NCI-H1048 (cell line): ENCODE measurements around the gene MCFD2.
"Not testable (repeated sequence)": the region's sequence is repeated elsewhere in the genome, so short reads cannot be mapped to it uniquely, and the experiment has no call there.

Experiments used
- DNase-seq: peaks from one replicate; lab custom pipeline; 2025; lab: John Stamatoyannopoulos, UW

Gene MCFD2

DNA sequence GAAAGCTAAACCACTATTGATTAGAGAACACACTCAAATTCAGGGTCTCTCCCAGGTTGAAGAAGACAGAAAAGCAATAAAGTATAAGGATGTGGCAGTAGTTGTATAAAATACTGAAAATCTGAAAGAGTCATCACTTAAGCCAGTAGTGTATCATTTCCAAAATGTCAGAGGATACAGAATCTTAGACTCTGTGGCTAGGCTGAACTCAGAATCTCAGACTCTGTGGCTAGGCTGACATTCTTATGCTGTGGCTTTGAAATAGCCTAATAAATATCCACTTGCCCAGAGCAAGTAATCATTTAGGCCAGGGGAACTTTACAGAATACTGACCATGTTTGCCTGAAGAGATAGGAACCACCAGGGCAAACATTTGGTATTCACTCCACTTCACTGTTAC is 13.1 kb downstream of the MCFD2 start:
- no peak for DNase-seq

DNA sequence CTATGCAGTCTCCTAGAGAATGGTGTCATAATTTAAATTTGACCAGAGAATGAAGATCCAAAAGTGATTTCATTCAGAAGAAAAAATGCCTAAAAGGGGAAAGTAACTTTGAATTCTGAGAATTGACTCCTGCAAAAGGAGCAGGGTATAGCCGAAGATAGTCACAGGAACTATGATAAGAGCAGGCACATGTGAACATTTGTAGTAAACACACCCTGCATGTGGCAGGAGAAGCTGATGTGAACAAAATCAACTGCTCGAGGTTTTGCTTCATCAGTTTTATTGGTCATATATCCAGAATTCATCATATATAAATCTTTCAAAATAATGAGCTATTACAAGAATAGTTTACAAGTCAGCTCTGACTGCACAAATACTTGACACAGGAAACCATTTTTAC is 14.0 kb downstream of the MCFD2 start:
- DNase-seq: no peak

DNA sequence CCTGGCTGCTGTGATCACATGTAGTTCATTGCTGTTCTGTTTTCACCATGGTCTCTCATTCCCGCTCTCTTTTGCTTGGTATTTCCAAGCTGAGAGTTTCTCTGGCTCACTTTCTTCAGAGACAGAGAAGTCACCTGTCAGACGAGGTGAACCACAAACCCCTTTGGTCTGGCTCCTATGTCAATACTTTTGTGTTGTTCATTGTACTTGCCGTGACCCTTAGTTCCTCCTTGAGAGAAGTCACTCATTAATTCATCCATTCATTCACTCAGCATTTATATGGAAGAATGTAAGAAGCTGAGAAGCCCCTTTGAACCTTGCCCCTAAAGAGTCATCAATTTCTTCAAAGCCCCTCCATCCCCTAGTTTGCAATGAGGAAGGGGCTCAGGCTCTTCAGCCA is 15.2 kb downstream of the MCFD2 start:
- DNase-seq: no peak

DNA sequence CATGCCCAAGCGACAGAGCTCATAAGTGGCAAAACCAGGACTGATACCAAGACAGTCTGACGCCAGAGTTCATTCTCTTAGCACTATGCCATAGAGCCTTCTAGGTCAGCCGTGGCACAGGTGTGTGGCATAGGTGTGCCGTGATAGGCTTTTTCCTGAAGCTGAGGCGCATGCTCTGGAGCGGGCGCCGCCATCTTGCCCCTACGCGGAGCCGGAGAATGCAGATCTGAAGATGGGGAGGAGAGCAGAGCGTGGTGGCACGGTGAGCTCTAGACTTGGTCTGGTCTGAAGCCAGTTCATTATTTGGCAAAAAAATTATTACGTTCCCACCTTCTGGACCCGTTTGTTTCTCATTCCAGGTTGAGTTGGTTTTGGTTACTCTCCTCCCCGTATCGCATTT is 16.6 kb downstream of the MCFD2 start:
- DNase-seq: no peak

DNA sequence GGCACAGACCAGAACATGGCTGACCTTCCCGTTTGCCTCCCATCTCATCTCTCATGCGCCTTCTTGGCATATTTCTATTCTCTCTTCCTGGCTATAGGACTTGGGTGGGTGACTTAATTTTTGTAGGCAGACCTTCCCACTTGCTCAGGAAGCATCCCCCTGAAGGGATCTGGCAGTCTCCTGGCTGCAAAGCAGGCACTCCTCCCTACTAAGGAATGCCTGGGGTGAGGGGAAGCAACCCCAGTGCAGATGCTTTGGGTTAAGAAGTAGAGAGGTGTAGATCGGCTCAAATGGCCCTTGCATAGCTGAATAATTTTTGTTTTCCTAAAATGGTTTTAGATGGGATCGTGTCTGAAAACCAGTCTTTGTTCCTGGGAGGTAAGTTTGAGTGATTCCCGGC is 17.6 kb downstream of the MCFD2 start:
- no peak for DNase-seq

DNA sequence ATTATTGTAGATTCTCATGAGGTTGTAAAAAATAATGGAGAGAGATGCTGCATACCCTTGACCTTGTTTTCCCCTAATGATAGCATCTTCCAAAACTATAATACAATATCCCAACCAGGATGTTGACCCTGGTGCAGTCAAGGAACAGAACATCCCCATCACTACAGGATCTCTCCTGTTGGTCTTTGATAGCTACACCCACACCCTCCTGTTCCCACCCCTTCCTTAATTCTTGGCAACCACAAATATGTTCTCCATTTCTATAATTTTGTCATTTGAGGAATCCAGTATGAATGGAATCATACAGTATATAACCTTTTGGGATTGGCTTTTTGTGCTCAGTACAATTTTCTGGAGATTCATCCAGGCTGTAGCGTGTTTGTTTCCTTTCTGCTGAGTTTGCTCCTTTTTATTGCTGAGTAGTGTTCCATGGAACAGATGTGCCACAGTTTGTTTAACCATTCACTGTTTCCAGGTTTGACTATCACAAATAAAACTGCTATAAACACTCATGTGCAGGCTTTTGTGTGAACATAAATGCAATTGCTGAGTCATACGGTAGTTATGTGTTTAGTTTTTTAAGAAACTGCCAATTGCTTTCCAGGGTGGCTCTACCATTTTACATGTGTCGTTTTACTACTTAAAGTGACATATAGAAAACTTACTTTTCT is 22.2 kb downstream of the MCFD2 start:
- no peak for DNase-seq

DNA sequence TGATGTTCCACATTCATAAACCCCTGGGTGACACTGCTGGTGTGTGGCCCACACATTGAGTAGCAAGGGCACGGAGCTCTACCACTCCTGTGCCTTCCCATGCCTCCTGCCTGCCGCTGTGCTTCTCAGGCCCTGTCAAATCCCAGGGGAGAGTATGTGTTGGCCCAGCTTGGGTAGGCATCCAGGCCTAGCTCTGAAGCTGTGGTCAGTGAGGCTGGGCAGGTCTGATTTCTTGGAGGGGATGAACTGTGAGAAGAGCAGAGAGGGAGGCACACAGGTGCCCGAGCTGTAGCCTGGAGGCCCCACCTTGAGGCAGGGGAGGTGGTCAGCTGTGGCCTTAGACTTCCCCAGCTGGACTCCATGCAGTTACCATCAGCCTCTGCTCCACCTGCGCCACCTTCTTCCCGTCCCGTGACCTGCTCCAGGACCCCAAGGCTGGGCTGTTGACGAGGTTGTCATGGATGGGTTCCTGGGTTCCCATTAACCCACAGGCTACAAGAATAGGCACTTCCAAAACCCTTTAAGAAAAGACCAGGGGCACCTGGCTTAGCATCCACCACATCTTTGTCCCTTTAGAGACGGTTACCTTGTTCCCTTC is 23.6 kb downstream of the MCFD2 start:
- DNase-seq: no peak

DNA sequence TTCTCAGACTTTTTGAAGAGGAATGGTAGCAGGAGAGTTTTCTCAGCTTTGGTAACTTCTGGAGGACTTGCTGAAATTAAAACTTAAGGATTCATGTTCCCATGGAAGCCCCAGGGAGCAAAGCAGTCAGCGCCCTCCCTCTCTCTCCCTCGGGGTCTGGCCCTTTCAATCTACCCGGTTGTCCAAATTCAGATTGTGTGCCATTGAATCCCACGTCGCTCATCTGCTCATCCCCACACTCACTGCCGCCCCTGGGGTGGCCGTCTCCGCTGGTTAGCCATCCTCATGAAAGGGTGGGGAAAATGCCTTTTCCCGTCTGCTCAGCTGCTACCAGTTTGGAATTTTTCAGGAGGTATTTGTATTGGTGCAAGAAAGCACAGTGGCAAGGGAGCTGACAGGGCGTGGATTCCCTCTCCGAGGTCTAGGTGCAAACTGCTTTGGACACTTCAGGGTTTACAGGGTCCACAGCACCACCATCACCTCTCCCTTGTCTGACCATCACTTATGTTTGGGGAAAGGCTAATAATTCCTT is 27.1 kb downstream of the MCFD2 start:
- no peak for DNase-seq

DNA sequence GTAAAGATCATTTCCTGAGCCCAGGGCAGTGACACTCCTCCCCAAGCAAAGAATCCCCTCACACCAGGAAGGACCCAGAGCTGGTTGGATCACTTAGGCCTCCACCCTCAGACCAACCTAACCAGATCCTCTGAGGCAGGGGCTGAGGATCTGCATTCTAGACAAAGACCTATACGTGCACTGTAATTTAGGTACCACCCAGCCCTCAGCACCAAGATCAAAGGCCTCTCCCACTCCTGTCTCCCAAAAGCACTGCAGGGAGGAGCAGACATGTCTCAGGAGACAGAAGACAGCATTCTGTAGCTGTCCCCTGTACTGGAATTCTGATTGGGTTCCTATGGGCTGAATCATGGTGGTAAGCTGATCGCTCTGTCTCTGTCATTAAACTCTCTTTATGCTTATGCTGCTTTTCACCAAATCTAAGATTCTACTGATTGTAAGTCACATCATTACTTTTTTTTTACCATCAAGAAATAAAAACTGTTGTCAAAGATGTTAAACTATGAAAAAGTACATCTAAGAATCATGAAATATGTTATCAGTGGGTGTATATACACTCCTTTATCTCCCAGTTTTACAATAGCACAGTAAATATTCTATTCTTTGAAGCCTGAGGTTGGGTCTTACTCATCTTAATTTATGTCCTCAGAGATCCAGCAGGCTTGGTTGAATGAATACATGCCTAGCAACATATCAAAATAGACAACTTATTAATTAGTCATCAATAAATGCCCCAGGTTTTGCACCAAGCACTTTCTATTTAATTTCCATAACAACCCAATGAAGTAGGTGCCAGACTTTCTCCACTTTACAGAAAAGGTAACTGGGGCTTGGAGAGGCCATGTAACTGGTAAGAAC is 28.3 kb downstream of the MCFD2 start:
- no peak for DNase-seq

DNA sequence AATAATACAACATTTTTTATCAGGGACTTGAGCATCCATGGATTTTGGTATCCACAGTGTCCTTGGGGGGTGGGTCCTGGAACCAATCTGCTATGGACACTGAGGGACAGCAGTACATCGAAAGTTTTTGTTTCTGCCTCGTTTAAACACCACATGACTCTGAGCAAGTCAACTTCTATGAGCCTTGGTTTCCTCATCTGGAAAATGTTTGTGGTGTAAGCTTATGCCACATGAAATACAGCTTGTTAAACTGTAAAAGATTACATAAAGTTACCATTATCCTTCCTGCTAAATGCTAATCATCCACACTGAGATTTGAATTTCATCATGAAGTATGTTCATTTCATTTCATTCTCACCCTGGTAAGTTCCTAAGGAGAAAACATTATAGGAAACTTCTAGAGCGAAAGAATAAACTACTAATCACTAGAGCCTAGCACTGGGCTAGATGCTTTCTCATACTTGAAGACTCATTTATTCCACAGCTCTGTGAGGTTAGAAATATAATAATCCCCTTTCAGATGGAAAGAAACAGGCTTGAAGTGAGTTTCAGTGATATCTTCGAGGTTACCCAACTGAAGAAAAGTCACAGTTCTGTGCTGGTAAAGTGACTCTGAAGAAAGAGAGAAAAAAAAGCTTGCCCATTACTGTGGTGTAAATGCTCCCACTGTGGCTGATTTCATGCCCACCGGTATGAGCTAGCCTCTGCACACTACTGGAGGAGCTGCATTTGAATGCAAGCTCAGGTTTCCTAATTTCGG is 29.2 kb downstream of the MCFD2 start:
- no peak for DNase-seq

DNA sequence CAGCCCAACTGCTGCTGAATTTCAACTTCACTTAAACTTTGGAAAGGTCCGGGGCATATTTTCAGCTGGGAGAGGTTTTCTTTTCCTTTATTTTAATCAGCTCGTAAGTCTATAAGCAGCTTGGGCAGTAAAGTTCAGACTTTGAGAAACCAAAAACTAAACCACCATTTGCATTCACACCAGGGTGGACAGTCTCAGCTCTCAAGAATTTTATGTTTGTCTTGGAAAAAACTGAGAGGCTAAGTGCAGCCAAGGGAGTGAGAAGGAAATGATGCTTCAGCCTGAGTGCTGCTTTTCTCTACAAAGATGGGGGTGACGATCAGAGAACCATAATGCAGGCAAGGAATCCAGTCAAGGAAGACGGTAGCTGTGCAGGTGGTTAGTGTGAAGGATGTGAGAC is 30.2 kb downstream of the MCFD2 start:
- no peak for DNase-seq

DNA sequence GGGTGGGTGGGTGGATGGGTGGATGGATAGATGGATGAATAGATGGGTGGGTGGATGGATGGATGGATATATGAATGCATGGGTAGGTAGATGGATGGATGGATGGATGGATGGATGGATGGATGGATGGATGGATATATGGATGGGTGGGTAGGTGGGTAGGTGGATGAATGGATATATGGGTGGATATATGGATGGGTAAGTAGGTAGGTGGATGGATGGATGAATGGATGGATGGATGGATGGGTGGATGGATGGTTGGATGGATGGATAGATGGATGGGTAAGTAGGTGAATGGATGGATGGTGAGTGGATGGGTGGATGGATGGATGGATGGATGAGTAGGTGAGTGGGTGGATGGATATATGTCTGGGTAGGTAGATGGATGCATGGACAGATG is 36.1 kb downstream of the MCFD2 start:
- no peak for DNase-seq

DNA sequence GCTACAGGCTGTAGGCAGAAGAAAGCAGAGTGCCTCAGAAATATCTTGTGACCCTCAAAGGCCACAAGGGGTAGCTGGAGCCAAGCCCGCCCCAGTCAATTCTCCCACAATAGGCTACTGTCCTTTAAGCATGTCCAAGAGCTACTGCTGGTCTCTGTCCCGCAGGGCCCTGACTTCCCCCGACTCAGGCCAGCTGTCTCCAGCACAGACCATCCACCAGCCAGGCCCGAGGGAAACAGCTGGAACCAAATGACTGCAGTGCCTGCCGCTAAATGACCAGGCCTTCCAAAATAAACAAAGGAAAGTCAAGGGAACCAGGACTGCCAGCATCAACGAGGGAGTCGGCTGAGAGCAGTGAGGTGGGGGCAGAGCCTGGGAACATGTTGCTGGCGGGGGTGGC is 36.7 kb downstream of the MCFD2 start:
- DNase-seq: no peak

DNA sequence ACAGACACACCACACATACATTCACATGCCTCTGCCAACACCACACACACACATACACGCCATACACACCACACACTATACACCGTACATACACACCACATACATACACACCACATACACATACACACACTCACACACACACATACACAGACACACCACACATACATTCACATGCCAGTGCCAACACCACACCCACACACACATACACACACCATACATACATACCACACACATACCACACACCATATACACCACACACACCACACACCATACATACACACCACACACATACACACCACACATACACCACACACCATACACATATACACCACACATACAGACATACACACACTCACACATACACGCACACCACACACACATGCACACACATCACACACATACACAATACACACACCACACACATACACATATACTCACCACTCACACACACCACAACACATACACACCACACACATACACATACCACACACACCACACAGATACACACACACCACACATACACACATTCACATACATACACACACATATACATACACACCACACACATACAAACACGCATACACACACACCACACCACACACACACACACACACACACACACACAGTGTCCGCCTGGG is 37.2 kb downstream of the MCFD2 start:
- no peak for DNase-seq

DNA sequence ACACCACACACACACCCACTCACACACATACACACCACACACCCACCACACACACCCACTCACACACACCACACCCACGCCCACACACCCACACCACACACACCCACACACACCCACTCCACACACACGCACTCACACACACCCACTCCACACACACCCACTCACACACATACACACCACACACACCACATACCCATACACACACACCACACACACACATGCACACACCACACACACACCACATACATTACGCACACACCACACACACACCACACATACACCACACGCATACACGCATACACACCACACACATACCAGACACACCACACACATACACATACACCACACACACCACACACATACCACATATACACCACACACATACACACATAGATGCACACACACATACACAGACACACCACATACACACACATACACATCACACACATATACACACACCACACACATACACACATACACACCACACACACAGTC is 37.9 kb downstream of the MCFD2 start:
- no peak for DNase-seq

DNA sequence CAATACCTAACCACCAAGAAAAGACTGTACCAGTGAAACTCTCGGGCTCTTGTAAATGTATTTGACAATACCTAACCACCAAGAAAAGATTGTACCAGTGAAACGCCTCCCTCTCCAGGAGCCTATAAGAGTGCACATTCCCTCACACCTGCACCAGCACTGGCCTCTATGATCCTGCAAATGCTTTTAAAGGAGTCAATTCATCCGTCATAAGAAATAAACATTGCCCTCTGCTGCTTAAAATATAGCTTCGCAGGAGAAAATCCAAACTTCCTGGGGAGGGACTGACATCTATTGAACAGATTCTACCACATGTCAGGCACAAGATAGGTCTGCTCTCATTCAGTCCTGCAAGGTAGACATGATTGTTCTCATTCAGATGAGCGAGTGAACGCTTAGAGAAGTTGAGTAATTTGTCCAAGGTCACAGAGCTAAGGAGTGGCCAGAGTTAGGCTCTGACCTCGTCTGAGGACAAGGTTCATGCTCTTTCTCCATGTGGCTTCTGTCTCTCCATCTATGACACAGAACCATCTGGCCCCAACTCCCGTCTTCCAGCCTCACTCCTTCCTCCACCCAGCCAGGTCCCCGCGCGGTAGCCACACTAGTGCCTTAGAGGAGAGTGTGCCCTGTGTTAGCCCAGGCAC is 38.7 kb downstream of the MCFD2 start:
- DNase-seq: no peak

DNA sequence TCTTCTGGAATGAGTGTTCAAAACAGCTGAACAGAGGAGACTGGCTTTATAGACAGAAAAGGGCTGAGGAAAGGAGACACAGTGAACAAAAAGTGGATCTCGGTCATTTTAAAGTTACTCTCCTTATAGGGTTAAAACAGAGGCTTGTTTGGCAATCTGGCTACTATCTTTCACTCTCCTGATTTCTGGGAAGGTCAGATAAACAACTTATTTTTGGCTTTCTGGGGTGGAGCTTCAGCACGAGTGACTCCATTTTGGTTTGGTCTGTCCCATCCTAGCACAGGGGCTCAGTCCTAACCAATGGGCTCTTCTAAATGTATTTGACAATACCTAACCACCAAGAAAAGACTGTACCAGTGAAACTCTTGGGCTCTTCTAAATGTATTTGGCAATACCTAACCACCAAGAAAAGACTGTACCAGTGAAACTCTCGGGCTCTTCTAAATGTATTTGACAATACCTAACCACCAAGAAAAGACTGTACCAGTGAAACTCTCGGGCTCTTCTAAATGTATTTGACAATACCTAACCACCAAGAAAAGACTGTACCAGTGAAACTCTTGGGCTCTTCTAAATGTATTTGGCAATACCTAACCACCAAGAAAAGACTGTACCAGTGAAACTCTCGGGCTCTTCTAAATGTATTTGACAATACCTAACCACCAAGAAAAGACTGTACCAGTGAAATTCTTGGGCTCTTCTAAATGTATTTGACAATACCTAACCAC is 39.5 kb downstream of the MCFD2 start:
- not testable (repeated sequence) for DNase-seq

DNA sequence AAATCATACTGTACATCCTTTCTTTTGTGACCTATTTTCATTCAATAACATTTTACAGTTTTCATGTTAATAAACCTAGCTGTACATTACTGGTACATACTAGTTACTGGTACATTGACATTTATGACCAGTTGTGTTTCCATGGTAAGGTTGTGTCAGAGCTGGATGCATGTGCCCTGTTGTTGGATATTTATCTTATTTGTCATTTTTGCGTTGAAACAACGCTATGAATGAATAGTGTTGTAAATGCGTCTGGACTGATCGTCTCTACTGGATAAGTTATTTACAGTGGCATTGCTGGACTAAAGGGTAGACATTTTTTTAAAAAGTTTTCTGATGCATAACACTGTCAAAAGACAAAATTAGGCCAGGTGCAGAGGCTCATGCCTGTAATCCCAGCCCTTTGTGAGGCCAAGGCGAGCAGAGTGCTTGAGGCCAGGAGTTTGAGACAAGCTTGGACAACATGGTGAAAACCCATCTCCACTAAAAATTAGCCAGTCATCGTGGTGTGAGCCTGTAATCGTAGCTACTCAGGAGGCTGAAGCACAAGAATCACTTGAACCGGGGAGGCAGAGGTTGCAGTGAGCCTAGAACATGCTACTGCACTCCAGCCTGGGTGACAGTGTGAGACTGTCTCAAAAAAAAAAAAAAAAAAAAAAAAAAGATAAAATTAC is 40.2 kb downstream of the MCFD2 start:
- no peak for DNase-seq

DNA sequence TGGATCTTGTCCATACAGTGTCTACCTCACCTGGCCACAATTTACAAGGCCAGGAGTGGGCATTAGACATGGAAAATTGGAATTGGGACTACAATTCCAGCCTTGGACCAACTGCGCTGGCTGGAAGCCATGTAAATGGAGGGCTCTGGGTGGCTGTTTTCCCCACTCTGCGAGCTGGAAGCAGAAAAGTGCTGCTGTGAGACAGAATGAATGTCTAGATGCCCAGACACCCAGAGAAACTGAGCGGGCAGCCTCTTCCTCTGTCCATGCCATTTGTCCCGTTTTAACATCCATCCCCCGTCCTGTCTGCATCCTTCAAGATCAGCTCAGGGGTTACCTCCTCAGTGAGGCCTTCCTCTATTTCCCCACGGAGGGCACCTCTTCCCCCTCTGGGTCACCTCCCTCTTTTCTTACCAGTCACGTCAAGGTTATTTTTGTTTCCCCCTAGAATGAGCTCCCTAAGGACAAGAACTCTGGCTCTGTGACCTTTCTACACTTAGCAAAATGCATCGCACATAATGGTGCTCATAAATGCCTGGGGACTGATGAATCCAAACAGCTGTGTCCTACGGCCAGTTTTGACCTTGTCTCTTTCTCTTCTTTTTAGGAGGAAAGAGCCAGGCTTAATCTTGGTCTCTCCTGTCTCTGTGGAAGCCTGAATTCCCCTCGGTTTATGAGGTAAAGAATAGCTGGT is 41.2 kb downstream of the MCFD2 start:
- DNase-seq: no peak
